Anterior cingulate cortex (tissue), 58 donors: ENCODE data around the gene FNIP2.
A peak's percentile ranks its signal among the peaks of the same experiment; 100 is the strongest.

Experiments
- DNase-seq, 58 donors: peaks; one replicate each; lab custom pipeline; 2025; lab: John Stamatoyannopoulos, UW

FNIP2 gene

GRCh38 chr4:158811704-158812103 is 42.9 kb downstream of the FNIP2 start:
- peak in 1 of 58 donors; percentile 7 for DNase-seq

- no peak for DNase-seq
These were observed 43.3 kb downstream of the FNIP2 start for GRCh38 chr4:158812133-158812532.

GRCh38 chr4:158812543-158812942 is 43.7 kb downstream of the FNIP2 start:
- DNase-seq = no peak

- no peak for DNase-seq
These were observed 44.3 kb downstream of the FNIP2 start for GRCh38 chr4:158813113-158813512.

GRCh38 chr4:158814207-158814606 is 45.4 kb downstream of the FNIP2 start:
- no peak for DNase-seq

- DNase-seq = no peak
These were observed 46.0 kb downstream of the FNIP2 start for GRCh38 chr4:158814636-158815330.

- DNase-seq = no peak
These were observed 48.1 kb downstream of the FNIP2 start for GRCh38 chr4:158816955-158817354.

- DNase-seq = no peak
These were observed 48.9 kb downstream of the FNIP2 start for GRCh38 chr4:158817562-158818296.

GRCh38 chr4:158818560-158819140 is 49.8 kb downstream of the FNIP2 start:
- no peak for DNase-seq

- no peak for DNase-seq
These were observed 51.3 kb downstream of the FNIP2 start for GRCh38 chr4:158819942-158820786.

GRCh38 chr4:158821228-158821971 is 52.6 kb downstream of the FNIP2 start:
- no peak for DNase-seq

- no peak for DNase-seq
These were observed 53.5 kb downstream of the FNIP2 start for GRCh38 chr4:158822348-158822747.

- DNase-seq = no peak
These were observed 54.6 kb downstream of the FNIP2 start for GRCh38 chr4:158823461-158823873.

- DNase-seq = no peak
These were observed 55.8 kb downstream of the FNIP2 start for GRCh38 chr4:158824425-158825274.

- peak in 2 of 58 donors; percentile 2 to 29 for DNase-seq
These were observed 56.7 kb downstream of the FNIP2 start for GRCh38 chr4:158825433-158826036.

- DNase-seq = no peak
These were observed 57.2 kb downstream of the FNIP2 start for GRCh38 chr4:158826057-158826456.

GRCh38 chr4:158826882-158827281 is 58.1 kb downstream of the FNIP2 start:
- no peak for DNase-seq

- DNase-seq = peak in 3 of 58 donors; percentile 7 to 39 (median 24)
These were observed 58.7 kb downstream of the FNIP2 start for GRCh38 chr4:158827543-158827981.
